HEK293 (cell line): Measurements from ENCODE around the gene GH1.

Source experiments
- CTCF ChIP-seq: fragments of 450-650 bp; formaldehyde crosslinking; IDR thresholded peaks from 2 replicates; pipeline ENCODE4 v1.5.1; 2016; ENCODE audit warnings: missing biosample characterization, missing genetic modification characterization
- ZNF24 ChIP-seq: fragments of 450-650 bp; formaldehyde crosslinking; IDR thresholded peaks from 2 replicates; pipeline ENCODE4 v1.5.1; 2016; ENCODE audit warnings: missing biosample characterization, missing genetic modification characterization
- ZNF292 ChIP-seq: fragments of 450-650 bp; formaldehyde crosslinking; IDR thresholded peaks from 2 replicates; pipeline ENCODE4 v1.5.1; 2016; ENCODE audit warnings: low read depth, missing biosample characterization, missing genetic modification characterization, borderline replicate concordance
- ZNF514 ChIP-seq: fragments of 450-650 bp; formaldehyde crosslinking; IDR thresholded peaks from 2 replicates; pipeline ENCODE4 v1.5.1; 2016; ENCODE audit warnings: missing biosample characterization, missing genetic modification characterization

GRCh38 chr17:63911041-63911635, 7.5 kb downstream of the GH1 start, which contains the start of gene CSHL1:
- no peak for TF ChIP-seq CTCF (tag by site-specific recombination)
- no peak for TF ChIP-seq ZNF24 (tag by site-specific recombination)
- no peak for TF ChIP-seq ZNF514 (tag by site-specific recombination)
- TF ChIP-seq ZNF292 = no peak
